HepG2 (cell line): Measurements from ENCODE around the gene MTA2. TPM values are rescaled to one million over a fixed set of nuclear protein-coding genes. Genes with fewer than 3 reads are reported as not detected.

Source experiments
- MTA1 ChIP-seq: sonication (generic); formaldehyde crosslinking; IDR thresholded peaks from 2 replicates; pipeline ENCODE4 v1.4.0; 2020; ENCODE audit warnings: missing genetic modification reagents, mild to moderate bottlenecking, borderline replicate concordance
- NRL ChIP-seq: sonication (generic); formaldehyde crosslinking; IDR thresholded peaks from 2 replicates; pipeline ENCODE4 v1.5.0; 2020; ENCODE audit warnings: missing genetic modification reagents, mild to moderate bottlenecking, moderate library complexity, borderline replicate concordance
- PHF21A ChIP-seq: sonication (generic); formaldehyde crosslinking; IDR thresholded peaks from 2 replicates; pipeline ENCODE4 v1.5.0; 2020; ENCODE audit warnings: mild to moderate bottlenecking, missing genetic modification reagents
- SALL1 ChIP-seq: sonication (generic); formaldehyde crosslinking; IDR thresholded peaks from 2 replicates; pipeline ENCODE4 v1.8.0; 2022; ENCODE audit warnings: mild to moderate bottlenecking, missing genetic modification reagents
- ZBTB7B ChIP-seq: sonication (generic); formaldehyde crosslinking; IDR thresholded peaks from 2 replicates; pipeline ENCODE4 v1.4.0; 2020; ENCODE audit warnings: missing genetic modification reagents
- ZFY ChIP-seq: sonication (generic); formaldehyde crosslinking; IDR thresholded peaks from 2 replicates; pipeline ENCODE4 v1.4.0; 2020; ENCODE audit warnings: missing genetic modification reagents
- ZNF558 ChIP-seq: sonication (generic); formaldehyde crosslinking; IDR thresholded peaks from 2 replicates; pipeline ENCODE4 v1.9.0; 2022; ENCODE audit warnings: mild to moderate bottlenecking, missing genetic modification reagents, borderline replicate concordance
- ZNF616 ChIP-seq: sonication (generic); formaldehyde crosslinking; IDR thresholded peaks from 2 replicates; pipeline ENCODE4 v1.5.0; 2020; ENCODE audit warnings: low read depth, mild to moderate bottlenecking, missing genetic modification reagents
- ZNF746 ChIP-seq: sonication (generic); formaldehyde crosslinking; IDR thresholded peaks from 2 replicates; pipeline ENCODE4 v1.8.0; 2022; ENCODE audit warnings: mild to moderate bottlenecking, missing genetic modification reagents
- ZNF883 ChIP-seq: sonication (generic); formaldehyde crosslinking; IDR thresholded peaks from 2 replicates; pipeline ENCODE4 v1.5.1; 2020; ENCODE audit warnings: mild to moderate bottlenecking, missing genetic modification reagents; ENCODE audit errors: not compliant biosample characterization
- polyA plus RNA-seq, 8 experiments: library from polyadenylated mRNA; depleted of rRNA in 3 of 8; stranded (reverse) in 7 of 8; unstranded in 1 of 8; fragments of >200 nt; fragmentation: Illumina TruSeq in 4 of 8; extraction: Trizol in 4 of 8; gene quantifications; 2 replicates each; pipeline versions ENCODE4 v1.2.1 to v1.2.3, GENCODE V29; 2011 to 2016; ENCODE audit warnings: low read depth in 4 of 8, missing spikeins in 1 of 8, mixed read lengths in 1 of 8; ENCODE audit not compliant: insufficient read depth in 1 of 8
- total RNA-seq, 5 experiments: library from RNA; depleted of rRNA; stranded (reverse); fragments of >200 nt; fragmentation: Illumina TruSeq; extraction: Trizol; gene quantifications; 2 replicates each; pipeline ENCODE4 v1.2.3, GENCODE V29; 2016; ENCODE audit warnings: low read depth in 1 of 5
- TF ChIP-seq, protein P1 (sequence below), 2 experiments: sonication (generic) in 1 of 2; formaldehyde crosslinking in 1 of 2; IDR thresholded peaks; 2 replicates each; pipeline versions ENCODE4 v1.4.0 to v1.6.1; 2016 to 2020; ENCODE audit warnings: borderline replicate concordance in 1 of 2, low read depth in 1 of 2, mild to moderate bottlenecking in 1 of 2, missing genetic modification reagents in 1 of 2
- TF ChIP-seq, protein P2 (sequence below): sonication (generic); formaldehyde crosslinking; IDR thresholded peaks from 2 replicates; pipeline ENCODE4 v1.4.0; 2020; ENCODE audit warnings: low read depth, mild to moderate bottlenecking, missing genetic modification reagents

The MTA2 gene
- total and polyA plus RNA-seq, 2 of the 13 experiments (the other 11 are each of a cell fraction or from before 2014, with no cell fraction given): 14.0 to 70.0 TPM

DNA sequence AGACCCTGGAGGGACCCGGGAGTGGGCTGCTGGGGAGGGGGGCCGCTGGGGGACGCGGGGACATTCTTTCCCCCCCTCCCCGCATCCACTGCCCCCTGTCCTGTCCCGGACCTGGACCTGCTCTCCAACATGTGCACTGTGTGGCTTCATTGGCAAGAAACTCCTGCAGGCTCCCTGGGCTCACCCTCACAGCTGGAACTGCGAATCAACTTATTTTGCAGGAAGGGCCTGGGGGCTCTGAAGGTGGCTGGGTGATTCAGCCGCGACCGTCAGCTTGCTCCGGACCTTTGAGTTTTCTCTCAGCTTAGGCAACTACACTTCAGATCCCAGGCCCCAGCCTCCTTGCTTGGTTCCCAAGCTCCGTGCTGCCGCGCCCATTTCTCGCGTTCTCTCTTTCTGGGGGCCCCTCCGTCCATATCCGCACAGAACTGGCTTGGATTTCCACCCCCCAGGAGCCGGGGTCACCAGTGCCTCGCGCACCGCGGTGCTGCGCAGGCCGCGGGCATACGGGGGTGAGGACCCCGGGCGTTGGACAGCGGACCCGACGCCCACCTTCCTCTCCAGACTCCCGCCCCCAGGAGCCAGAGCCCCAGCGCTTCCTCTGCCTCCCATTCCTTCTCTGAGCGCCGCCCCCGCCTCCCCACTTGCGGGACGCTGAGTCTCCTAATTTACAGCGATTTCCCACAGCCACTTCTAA, 54.6 kb downstream of the MTA2 start (continued):
- TF ChIP-seq, protein P1, sequence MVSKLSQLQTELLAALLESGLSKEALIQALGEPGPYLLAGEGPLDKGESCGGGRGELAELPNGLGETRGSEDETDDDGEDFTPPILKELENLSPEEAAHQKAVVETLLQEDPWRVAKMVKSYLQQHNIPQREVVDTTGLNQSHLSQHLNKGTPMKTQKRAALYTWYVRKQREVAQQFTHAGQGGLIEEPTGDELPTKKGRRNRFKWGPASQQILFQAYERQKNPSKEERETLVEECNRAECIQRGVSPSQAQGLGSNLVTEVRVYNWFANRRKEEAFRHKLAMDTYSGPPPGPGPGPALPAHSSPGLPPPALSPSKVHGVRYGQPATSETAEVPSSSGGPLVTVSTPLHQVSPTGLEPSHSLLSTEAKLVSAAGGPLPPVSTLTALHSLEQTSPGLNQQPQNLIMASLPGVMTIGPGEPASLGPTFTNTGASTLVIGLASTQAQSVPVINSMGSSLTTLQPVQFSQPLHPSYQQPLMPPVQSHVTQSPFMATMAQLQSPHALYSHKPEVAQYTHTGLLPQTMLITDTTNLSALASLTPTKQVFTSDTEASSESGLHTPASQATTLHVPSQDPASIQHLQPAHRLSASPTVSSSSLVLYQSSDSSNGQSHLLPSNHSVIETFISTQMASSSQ (IDR thresholded peaks at IDR 0.05; ENCODE audit: low read depth): no peak
- TF ChIP-seq, protein P1 (CRISPR knock-in tag; IDR thresholded peaks at IDR 0.05; ENCODE audit: borderline replicate concordance): no peak
- TF ChIP-seq ZNF616 (CRISPR knock-in tag) (0 out of 2 replicates have a peak, but pooled peaks have one; percentile 14), ZNF558 (no peak), SALL1 (CRISPR knock-in tag) (0 out of 2 replicates have a peak, but pooled peaks have one; percentile 2), ZFY (CRISPR knock-in tag) (peak; percentile 14), PHF21A (CRISPR knock-in tag) (peak; percentile 16; the same call in 1 of the 2 replicates), NRL (peak; percentile 17; the same call in 1 of the 2 replicates), MTA1 (peak; percentile 58; the same call in 1 of the 2 replicates), ZBTB7B (CRISPR knock-in tag) (peak; percentile 27; the same call in 1 of the 2 replicates), ZNF746 (CRISPR knock-in tag) (0 out of 2 replicates have a peak, but pooled peaks have one; percentile 22), ZNF883 (CRISPR knock-in tag) (no peak)
- TF ChIP-seq, protein P2, sequence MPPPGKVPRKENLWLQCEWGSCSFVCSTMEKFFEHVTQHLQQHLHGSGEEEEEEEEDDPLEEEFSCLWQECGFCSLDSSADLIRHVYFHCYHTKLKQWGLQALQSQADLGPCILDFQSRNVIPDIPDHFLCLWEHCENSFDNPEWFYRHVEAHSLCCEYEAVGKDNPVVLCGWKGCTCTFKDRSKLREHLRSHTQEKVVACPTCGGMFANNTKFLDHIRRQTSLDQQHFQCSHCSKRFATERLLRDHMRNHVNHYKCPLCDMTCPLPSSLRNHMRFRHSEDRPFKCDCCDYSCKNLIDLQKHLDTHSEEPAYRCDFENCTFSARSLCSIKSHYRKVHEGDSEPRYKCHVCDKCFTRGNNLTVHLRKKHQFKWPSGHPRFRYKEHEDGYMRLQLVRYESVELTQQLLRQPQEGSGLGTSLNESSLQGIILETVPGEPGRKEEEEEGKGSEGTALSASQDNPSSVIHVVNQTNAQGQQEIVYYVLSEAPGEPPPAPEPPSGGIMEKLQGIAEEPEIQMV (CRISPR knock-in tag): no peak
